NT2/D1 (cell line): ENCODE data around the gene MRPL16.

Experiments
- DNase-seq: peaks from one replicate; pipeline ENCODE4 v3.0.0-alpha.2; 2011; ENCODE audit warnings: low read depth, low spot score
- H3K27me3 ChIP-seq: 2 replicates; pipeline ENCODE4 v1.6.0; 2011; ENCODE audit warnings: mild to moderate bottlenecking; ENCODE audit not compliant: insufficient read length, insufficient read depth
- H3K36me3 ChIP-seq: 2 replicates; pipeline ENCODE4 v1.6.1; 2011; ENCODE audit warnings: mild to moderate bottlenecking, low read length, mixed read lengths; ENCODE audit not compliant: insufficient read depth, insufficient read length
- H3K4me1 ChIP-seq: 2 replicates; pipeline ENCODE4 v1.5.1; 2011; ENCODE audit not compliant: insufficient read depth, insufficient read length
- H3K4me3 ChIP-seq: 2 replicates; pipeline ENCODE4 v1.5.1; 2011; ENCODE audit warnings: low read depth; ENCODE audit not compliant: insufficient read length
- H3K9ac ChIP-seq: 2 replicates; pipeline ENCODE4 v1.6.0; 2011; ENCODE audit warnings: low read depth; ENCODE audit not compliant: insufficient read length
- H3K9me3 ChIP-seq: 2 replicates; pipeline ENCODE4 v1.5.1; 2011; ENCODE audit warnings: mild to moderate bottlenecking, low read length; ENCODE audit not compliant: insufficient read depth
- SUZ12 ChIP-seq: IDR thresholded peaks from 2 replicates; pipeline ENCODE4 v1.6.1; 2011; ENCODE audit not compliant: insufficient read length, insufficient read depth; ENCODE audit errors: extremely low read depth
- YY1 ChIP-seq: IDR thresholded peaks from 2 replicates; pipeline ENCODE4 v1.6.1; 2011; ENCODE audit not compliant: insufficient read length, insufficient read depth
- ZNF274 ChIP-seq: IDR thresholded peaks from 2 replicates; pipeline ENCODE4 v1.6.1; 2011; ENCODE audit warnings: mild to moderate bottlenecking, low read depth, low read length

Gene MRPL16

DNA sequence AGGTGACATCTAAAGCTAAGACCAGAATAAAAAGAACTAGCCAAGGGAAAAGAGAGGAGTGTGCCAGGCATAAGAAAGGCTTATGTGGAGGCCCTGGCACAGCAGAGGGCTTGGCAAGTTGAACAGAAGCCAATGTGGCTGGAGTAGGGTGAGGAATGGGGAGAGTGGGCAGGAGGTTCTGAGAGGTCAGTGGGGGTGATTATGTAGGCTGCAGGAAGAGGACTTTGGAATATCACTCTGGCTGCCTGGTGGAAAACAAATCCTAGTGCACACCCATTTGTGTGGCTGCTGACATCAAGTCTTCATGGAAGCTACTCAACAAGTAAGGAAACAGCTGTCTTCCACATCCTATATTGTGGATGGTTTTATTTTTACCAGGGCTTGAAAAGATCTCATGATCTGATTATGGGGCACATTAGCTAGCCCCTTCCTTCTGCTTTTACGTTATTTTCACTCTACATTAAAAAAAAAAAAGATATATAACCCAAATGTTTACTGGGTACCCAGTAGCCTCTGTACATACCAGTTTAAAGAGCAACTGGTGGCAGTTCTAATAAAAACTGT, 3.4 kb downstream of the MRPL16 start:
- Histone ChIP-seq H3K9me3 (no peaks in the 10 kb centered on the region), H3K27me3 (no peaks in the 10 kb centered on the region), H3K9ac (no peak overlapping the region), H3K4me1 (no peaks in the 10 kb centered on the region), H3K36me3 (peaks cover 75% of the 10 kb centered on the region), H3K4me3 (no peak overlapping the region)
- TF ChIP-seq YY1 (no peak), ZNF274 (no peak), SUZ12 (no peak)
- no peak for DNase-seq

DNA sequence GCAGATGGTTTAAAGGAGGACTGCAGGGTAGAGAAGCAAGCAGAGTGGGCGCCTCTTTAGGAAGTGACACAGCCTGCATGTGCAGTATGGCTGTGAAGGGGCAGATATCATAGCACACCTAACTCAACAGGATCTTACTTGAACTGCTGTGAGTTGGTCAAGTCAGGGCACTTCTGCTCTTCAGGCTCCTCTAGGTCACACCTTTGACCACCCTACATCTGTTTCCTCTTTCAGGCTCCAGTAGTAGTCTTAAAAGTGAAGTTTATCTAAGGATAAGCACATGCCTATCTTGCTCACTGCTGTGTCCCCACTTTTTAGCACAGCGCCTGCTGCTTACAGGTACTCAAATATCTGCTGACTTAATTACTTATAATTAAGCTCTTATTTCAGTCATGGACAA, 6.5 kb downstream of the MRPL16 start:
- Histone ChIP-seq H3K9ac (no peak overlapping the region), H3K27me3 (no peaks in the 10 kb centered on the region), H3K9me3 (no peaks in the 10 kb centered on the region), H3K36me3 (peaks cover 88% of the 10 kb centered on the region), H3K4me3 (no peak overlapping the region), H3K4me1 (no peaks in the 10 kb centered on the region)
- TF ChIP-seq SUZ12, result no peak
- TF ChIP-seq ZNF274, result no peak
- no peak for TF ChIP-seq YY1
- DNase-seq, result no peak

DNA sequence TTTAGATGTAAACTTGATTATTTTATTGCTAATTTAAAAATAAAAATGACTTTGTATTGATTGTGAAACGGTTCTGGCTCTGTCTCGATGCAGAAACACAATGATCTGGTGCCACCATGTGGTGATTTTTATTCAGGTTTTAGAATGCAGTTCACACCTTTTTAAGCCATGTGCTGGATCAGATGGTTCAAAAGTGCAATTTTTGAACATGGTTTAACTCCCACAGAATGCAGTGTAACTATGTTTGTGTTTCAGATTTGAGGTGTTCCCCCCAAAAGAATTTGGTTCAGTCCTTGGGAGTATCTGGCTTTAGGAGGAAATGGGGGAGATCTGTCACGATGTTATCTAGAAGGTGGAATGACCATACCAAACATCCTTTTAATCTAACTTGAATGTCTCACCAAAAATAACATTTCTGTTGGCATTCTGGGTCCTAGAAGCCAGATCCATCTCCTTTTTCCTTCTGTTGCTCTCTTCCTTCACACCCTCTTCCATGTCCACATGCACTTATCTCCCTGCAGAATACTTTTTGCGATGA, 7.9 kb downstream of the MRPL16 start:
- no peak overlapping the region for H3K4me3 ChIP-seq
- TF ChIP-seq YY1 (no peak), SUZ12 (no peak), ZNF274 (no peak)
- no peaks in the 10 kb centered on the region for H3K27me3 ChIP-seq
- H3K36me3 ChIP-seq, result peaks cover 79% of the 10 kb centered on the region
- DNase-seq, result no peak
- H3K9me3 ChIP-seq, result no peaks in the 10 kb centered on the region
- H3K4me1 ChIP-seq, result no peaks in the 10 kb centered on the region
- no peak overlapping the region for H3K9ac ChIP-seq

DNA sequence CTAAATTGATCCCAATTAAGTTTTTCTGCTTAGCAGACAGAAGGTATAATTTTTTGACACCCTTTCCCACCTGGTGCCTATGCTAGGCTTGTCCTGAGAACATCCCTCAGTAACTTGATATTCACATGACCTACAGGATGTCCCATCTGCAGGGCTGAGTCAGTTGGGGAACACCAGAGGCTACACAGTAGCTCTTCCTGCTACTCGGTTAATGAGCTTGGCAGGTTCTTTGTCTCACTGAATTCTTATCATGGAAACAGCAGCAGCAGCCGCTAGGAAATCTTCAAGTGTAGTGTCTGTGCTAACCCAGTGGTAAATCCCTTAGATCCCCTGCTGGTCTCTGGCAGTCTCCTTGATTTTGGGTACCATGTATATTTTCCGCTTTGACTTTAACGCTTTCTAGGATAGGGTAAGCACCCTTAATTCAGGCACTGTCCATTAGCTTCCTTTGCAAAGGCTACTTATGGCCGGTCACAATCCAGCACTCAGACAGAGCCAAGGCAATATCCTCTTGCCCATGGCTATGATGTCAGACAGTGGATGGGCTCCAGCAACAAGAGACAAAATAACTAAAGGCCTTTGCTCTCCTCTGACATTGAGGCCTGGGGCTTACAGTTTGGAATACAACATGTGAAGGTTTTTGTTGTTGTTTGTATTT, 8.5 kb downstream of the MRPL16 start:
- H3K9ac ChIP-seq, result no peak overlapping the region
- no peak for DNase-seq
- no peaks in the 10 kb centered on the region for H3K4me1 ChIP-seq
- no peaks in the 10 kb centered on the region for H3K27me3 ChIP-seq
- H3K36me3 ChIP-seq, result peaks cover 79% of the 10 kb centered on the region
- H3K4me3 ChIP-seq, result no peak overlapping the region
- H3K9me3 ChIP-seq, result no peaks in the 10 kb centered on the region
- TF ChIP-seq SUZ12, result no peak
- no peak for TF ChIP-seq ZNF274
- TF ChIP-seq YY1, result no peak

DNA sequence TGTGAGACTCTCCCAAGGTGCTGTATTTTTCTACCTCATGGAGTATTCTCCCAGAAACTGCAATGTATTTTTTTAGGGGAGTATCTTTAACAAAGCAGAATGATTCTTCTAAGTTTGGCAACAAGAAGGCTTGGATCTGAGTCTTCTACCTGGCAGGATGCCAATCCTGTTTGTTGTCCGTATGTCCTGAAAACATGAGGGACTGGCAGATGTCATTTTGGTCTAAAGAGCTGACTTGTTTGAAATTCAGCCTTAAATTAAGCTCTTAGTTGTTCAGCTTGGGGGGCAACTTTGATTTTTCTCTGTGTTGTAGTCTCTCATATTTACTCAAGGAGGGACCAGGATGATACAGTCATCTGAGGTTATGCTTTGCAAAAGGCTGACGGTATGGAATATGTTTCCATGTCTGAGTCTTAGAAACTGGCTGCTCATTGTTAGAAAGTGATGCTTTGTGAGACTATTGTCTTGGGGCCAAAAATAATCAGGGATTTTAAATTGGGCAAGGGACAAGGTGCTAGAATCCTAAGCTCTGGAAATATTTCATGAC, 9.3 kb downstream of the MRPL16 start:
- DNase-seq, result no peak
- H3K36me3 ChIP-seq, result peaks cover 77% of the 10 kb centered on the region
- TF ChIP-seq ZNF274 (no peak), YY1 (no peak), SUZ12 (no peak)
- H3K4me1 ChIP-seq, result no peaks in the 10 kb centered on the region
- no peak overlapping the region for H3K9ac ChIP-seq
- no peak overlapping the region for H3K4me3 ChIP-seq
- H3K9me3 ChIP-seq, result no peaks in the 10 kb centered on the region
- H3K27me3 ChIP-seq, result no peaks in the 10 kb centered on the region

DNA sequence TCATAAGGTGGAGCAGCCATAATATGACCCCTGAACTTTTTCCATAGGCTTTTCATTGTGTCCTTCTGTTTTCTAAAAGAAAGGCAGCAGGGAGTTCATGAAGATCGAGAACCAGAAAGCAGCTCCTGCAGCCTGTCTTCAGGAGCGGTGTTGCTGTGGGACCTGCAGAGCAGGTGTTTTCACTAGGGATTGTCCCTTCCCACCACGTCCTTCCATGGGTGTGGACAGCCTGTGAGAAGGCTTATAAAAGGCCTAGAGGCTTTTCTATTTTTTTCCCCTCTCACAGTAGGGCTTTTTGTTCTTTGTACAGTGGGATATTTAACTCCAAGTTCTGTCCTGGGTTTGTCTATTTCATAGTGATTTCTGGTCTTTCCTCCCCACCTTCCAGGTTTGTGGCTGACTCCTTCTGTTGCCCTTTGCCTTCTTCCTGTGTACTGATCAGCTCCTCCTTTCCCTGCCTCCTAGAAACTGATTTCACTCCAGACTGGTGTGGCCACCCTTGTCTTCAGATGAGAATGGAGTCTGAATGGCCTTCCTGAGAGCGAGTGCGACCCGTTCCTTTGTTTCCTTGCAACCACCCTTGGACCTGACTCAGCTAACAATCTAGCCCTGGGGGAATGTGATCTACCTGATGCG, 10.1 kb downstream of the MRPL16 start:
- Histone ChIP-seq H3K4me1 (no peaks in the 10 kb centered on the region), H3K4me3 (no peak overlapping the region), H3K9ac (no peak overlapping the region), H3K9me3 (no peaks in the 10 kb centered on the region), H3K27me3 (no peaks in the 10 kb centered on the region), H3K36me3 (peaks cover 77% of the 10 kb centered on the region)
- TF ChIP-seq ZNF274 (no peak), SUZ12 (no peak), YY1 (no peak)
- DNase-seq, result no peak

DNA sequence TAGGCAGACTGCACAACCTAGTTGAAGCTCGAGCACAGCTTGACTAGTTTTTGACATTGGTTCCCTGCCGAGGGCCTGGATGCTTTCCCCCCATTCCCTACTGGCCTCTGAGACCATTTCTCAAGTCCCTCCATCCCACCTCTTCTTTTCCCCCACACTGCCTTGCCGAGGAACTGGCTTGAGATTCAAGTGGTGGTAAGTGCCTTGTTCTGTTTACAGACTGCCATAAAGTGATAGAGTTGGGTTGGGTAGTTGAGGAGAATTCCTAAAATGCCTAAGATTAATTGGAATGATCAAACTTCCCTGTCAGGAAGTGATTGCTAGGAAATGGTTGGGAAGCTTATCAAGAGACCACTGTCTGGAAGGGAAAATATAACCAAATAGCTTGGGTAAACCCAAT, 16.2 kb downstream of the MRPL16 start:
- Histone ChIP-seq H3K4me3 (no peak overlapping the region), H3K36me3 (peaks cover 85% of the 10 kb centered on the region), H3K4me1 (no peaks in the 10 kb centered on the region), H3K9ac (no peak overlapping the region), H3K9me3 (no peaks in the 10 kb centered on the region), H3K27me3 (no peaks in the 10 kb centered on the region)
- TF ChIP-seq YY1 (no peak), ZNF274 (no peak), SUZ12 (no peak)
- DNase-seq, result no peak
